Measurements from ENCODE around the gene SGIP1.
A peak's percentile ranks its signal among the peaks of the same experiment; 100 is the strongest.

Gene SGIP1

GRCh38 chr1:66532798-66533783 is 862 bp upstream of the SGIP1 start:
- H3K27me3 Mint-ChIP-seq (ENCODE audit: low read depth) = peaks cover 9% of the 10 kb centered on the region
- peak overlapping the region; percentile 65 to 82 (median 79) for H3K27ac Mint-ChIP-seq
- H3K4me3 Mint-ChIP-seq = peak overlapping the region; percentile 84 to 90 (median 89)
- peaks cover 5% of the 10 kb centered on the region for H3K4me1 Mint-ChIP-seq
- no peaks in the 10 kb centered on the region for H3K9me3 Mint-ChIP-seq
- H3K36me3 Mint-ChIP-seq (ENCODE audit: low read depth) = no peaks in the 10 kb centered on the region
- no peak for TF ChIP-seq CTCF (IDR thresholded peaks at IDR 0.05; ENCODE audit: unreplicated experiment in 3 of 3)

DNA sequence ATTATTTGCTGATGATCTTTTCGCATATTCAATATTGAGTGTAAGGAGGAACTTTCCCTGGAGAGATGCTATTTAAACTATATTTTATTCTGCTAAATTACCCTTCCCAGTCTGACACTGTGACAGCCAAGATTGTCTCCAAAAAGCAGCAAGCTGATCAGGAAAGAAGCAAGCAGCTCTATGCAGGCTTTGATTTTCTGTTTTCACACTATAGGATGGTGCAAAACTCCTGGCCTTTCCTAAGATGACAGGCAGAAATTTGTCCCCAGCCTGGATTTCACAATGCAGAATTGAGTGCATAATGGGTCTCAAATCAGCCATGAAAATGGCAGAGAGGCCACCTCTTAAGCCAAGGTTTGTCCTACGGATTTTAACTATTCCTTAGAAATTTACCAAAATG is 1.1 kb downstream of the SGIP1 start:
- Mint-ChIP-seq H3K36me3 (ENCODE audit: low read depth) (no peaks in the 10 kb centered on the region), H3K27me3 (ENCODE audit: low read depth) (peaks cover 9% of the 10 kb centered on the region), H3K9me3 (no peaks in the 10 kb centered on the region), H3K27ac (no peak overlapping the region), H3K4me1 (no peaks in the 10 kb centered on the region), H3K4me3 (peak overlapping the region; percentile 84 to 90 (median 89))
- no peak for TF ChIP-seq CTCF (IDR thresholded peaks at IDR 0.05; ENCODE audit: unreplicated experiment in 3 of 3)

GRCh38 chr1:66535853-66536252 is 1.9 kb downstream of the SGIP1 start:
- no peaks in the 10 kb centered on the region for H3K9me3 Mint-ChIP-seq
- TF ChIP-seq CTCF (IDR thresholded peaks at IDR 0.05; ENCODE audit: unreplicated experiment in 3 of 3) = no peak
- H3K4me1 Mint-ChIP-seq = no peaks in the 10 kb centered on the region
- H3K4me3 Mint-ChIP-seq = peak overlapping the region; percentile 21 to 84 (median 31)
- no peaks in the 10 kb centered on the region for H3K36me3 Mint-ChIP-seq (ENCODE audit: low read depth)
- H3K27ac Mint-ChIP-seq = no peak overlapping the region
- H3K27me3 Mint-ChIP-seq (ENCODE audit: low read depth) = peaks cover 9% of the 10 kb centered on the region

- Mint-ChIP-seq H3K4me3 (no peak overlapping the region), H3K4me1 (no peaks in the 10 kb centered on the region), H3K27ac (no peak overlapping the region), H3K27me3 (ENCODE audit: low read depth) (peaks cover 6% of the 10 kb centered on the region), H3K36me3 (ENCODE audit: low read depth) (no peaks in the 10 kb centered on the region), H3K9me3 (no peaks in the 10 kb centered on the region)
- TF ChIP-seq CTCF (IDR thresholded peaks at IDR 0.05; ENCODE audit: unreplicated experiment in 3 of 3) = no peak
Measured at GRCh38 chr1:66537718-66538117, 3.8 kb downstream of the SGIP1 start.

- no peak overlapping the region for H3K4me3 Mint-ChIP-seq
- H3K36me3 Mint-ChIP-seq (ENCODE audit: low read depth) = no peaks in the 10 kb centered on the region
- no peaks in the 10 kb centered on the region for H3K27me3 Mint-ChIP-seq (ENCODE audit: low read depth)
- H3K4me1 Mint-ChIP-seq = no peaks in the 10 kb centered on the region
- H3K27ac Mint-ChIP-seq = no peak overlapping the region
- no peak for TF ChIP-seq CTCF (IDR thresholded peaks at IDR 0.05; ENCODE audit: unreplicated experiment in 3 of 3)
- H3K9me3 Mint-ChIP-seq = no peaks in the 10 kb centered on the region
Measured at GRCh38 chr1:66539491-66539890, 5.5 kb downstream of the SGIP1 start.
